Esophagus mucosa (tissue), 1 donor: ENCODE measurements around the gene TMEM247. TPM values are rescaled to one million over a fixed set of nuclear protein-coding genes. Genes with fewer than 3 reads are reported as not detected.

Experiments
- ATAC-seq: fragments of 200-7000 bp; cut with Tn5 transposase; one replicate; pipeline ENCODE4 v1.9.1; 2020
- total RNA-seq: library from RNA; stranded (reverse); gene quantifications from one replicate; pipeline ENCODE4 v1.2.4, GENCODE V29; 2023
- donor health status: DM: yes; HTN: yes; CAD: no.

Gene TMEM247
- total RNA-seq = not detected

DNA sequence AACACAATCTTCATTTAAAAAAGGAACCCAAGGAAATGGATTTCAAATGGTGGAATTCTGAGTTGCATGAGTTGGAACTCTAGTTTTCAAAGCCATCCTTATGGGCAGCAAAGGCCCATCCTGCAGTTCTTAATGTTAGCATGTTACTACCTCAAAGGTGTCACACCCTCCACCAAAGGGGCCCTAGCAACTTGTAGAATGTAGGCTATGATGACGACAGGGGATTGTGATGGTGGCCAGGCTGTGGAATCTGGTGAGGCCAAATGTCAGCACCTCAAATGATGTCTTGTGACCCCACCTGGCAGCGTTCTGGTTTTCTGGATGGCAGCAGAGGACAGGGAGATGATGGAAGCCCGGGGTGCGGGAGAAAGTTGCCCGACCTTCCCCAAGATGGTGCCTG lies at the start of gene TMEM247:
Gene TMEM247 (plus strand): TSS at position 301 of the 400 bp plus-strand sequence.
- no peak for ATAC-seq

DNA sequence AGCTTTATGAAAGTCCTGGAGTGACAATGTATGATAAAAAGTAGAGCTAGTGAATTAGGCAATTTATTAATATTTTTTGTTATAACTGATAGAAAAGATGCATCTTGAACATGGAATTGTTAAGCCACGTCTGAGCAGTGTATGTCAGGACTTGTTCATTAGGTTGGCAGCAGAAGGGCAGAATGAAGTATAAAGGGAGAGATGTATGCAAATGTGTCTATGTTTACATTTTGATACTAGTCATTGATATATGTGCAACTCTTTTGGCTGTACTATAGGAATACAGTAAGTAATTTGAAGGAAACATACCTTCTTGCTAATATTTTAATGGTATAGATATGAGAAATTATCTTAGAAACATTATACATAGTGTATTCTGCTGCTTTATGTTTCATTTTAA lies 49.0 kb upstream of the TMEM247 start:
- ATAC-seq = no peak

DNA sequence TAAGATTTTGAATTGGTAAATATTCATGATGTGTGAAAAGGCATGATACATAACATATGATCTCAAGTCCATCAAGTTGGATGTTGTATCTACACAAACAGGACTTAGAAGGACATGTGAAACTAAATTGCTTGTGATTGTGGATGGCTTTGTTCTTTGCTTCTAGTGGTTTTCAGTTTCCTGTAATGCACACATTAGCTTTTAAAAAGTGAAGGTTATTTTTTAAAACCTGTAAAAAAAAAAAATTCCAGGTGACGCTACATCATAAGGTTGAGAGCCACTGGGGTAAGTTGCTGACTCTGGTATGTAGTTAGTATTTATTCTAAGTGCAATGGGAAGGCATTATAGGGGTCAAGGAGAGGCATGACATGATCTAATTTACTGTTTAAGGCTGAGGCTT lies 48.4 kb upstream of the TMEM247 start:
- no peak for ATAC-seq

DNA sequence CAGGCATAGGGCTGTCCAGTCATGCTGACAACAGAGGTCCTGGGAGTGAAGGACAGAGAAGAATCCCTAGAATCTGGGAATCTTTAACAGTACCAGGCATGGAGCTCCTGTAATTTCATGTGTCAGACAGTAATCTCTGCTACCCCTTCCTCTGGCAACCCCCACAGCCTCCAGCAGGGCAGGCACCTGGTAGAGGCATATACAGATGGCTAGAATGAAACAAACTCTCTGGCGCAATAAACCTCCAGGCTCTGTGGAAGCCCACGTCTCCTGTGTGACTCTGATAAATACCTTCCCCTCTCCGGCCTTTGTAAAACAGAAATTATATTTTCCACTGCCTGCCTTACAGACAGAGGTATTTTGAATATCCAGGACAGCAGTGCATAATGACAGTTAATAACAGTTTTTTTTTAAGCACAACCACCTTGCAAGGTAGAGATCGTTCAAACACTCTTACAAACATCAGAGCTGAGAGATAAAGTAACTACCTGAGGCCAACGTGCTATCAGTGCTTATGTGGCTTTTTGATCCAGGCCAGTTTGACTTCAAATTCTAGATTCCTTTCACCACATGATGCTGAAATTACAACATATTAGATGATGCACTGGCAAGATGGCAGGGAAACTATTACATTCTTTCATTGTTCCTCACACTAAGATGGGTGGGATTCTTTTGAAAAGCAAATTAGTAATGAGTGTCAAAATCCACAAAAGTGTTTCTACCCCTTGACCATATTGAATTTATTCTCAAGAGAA lies 47.7 kb upstream of the TMEM247 start:
- ATAC-seq = no peak

DNA sequence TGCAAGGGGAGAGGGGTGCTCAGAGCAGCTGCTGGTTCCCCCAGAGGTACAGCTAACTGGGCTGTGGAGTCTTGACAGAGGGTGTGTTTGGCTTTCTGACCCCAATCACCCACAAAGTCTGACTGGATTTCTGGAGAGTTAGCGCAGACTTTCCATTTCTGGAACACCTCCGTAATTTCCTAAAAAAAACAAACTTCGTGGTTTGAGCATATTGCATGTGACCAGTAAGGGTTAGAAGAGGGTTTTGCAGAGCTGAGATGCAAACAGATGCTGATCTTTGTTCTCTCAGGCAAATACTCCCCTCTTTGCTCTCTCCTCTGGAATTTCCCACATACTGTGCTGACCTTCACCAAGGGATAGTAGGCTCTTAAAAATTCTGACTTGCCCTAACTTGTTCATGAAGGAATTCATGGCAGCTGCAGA lies 44.5 kb upstream of the TMEM247 start:
- ATAC-seq = no peak

DNA sequence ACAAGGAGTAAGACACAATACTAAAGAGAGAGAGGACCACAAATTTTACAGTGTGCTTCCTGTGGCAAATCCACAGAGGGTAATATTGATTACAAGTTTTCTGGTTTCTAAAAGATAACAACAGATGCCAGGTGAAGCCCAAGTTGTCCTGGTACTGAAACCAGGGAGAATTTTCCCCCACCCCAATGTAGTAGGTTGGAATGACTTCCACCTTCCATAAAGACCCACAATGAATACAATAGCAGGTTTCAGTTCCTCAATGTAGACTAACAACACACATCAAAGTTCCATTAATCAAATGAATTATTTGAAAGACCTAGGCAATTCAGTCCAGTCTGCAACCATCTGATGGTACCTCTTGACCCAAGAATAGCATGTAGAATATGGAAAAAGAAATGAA lies 44.0 kb upstream of the TMEM247 start:
- no peak for ATAC-seq

DNA sequence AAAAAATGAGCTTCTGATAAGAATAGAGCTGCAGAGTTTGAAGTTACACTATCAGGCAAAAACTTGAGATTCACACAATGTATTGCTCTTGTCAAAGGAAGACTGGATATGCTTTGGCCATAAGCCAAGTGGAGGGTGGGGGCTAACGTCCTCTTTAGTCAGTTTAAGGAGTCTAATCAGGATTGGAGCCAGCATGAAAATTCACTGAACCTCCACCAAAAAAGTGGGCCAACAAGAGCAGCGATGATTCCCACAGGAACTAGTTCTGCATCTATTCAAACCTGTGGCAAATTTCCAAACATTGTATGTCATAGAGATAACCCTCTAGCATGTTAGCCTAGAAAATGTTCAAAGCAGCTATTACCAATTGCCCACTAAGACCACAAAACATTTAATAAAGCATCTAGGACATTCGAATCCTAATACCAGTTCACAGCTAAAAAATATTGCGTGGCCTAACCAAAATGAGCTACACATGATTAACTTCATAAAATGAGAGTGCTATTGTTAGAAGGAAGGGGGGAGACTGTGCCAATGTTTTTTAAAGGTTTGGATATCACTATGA lies 43.5 kb upstream of the TMEM247 start:
- no peak for ATAC-seq

DNA sequence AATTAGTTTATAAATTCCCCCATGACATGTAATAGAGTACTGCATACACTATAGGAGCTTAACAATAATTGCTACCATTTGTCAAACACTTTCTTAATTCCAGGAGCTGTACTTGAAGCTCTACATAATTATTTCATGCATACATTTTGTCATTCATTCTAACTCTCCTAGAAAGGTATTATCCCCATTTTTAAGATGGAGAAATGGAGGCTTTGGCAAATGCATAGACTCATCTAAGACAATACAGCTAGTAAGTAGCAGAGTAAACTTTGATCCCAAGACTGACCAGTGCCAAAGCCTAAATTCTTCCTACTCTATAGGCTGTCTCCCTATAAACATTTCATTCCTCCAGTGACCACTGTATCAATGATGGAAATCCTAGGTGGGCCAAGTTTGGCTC lies 42.6 kb upstream of the TMEM247 start:
- no peak for ATAC-seq

DNA sequence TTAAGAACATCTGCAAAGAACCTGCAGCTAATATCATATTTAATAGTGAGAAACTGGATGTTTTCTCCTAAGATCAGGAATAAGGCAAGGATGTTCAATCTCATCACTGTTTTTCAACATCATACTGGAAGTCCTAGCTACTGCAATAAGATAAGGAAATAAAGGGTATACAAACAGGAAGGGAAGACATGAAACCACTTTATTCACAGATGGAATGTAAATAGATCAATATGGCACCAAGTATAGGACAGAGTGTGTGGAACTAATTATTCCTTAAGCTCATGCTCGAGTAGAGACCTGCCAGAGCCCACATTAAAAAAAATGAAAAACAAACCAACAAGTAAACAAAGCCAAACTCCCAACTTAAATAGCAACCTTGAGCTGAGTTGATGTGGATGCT lies 41.3 kb upstream of the TMEM247 start:
- ATAC-seq = no peak

DNA sequence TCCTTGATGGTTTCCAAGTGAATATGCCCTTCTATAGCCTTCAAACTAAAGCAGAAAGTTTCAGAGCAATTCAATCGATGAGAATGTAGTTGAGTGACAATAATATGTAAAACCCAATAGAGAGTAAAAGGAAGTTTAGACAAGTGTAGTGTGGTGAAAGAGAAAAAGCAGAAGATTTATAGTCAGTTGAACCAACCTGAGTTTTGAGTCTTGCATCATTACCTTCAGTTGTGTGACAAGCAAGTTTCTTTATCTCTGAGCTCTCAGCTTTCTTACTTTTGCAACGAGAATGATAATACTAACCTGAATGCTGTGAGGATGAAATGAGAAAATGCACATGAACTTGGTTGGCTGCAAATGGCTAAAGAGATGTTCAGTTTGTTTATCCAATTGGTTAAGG lies 40.6 kb upstream of the TMEM247 start:
- ATAC-seq = no peak

DNA sequence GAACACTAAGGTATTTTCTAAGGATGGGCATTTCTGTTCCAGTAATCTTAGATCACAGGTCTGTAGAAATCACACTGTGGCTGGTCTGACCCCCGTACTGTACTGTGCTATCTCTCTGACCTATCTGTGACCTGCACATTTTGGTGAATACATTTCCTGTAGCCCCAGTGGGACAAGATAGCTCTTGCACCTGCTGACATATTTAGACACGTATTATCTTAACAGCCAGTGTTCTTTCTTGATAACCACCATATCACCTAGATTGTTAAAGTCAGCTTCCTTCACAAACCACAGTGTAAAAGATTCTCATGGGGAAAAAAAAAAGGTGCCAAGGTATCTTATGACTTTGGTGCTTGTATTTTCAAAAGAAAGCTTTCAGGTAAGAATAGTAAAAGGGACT lies 39.8 kb upstream of the TMEM247 start:
- ATAC-seq = no peak

DNA sequence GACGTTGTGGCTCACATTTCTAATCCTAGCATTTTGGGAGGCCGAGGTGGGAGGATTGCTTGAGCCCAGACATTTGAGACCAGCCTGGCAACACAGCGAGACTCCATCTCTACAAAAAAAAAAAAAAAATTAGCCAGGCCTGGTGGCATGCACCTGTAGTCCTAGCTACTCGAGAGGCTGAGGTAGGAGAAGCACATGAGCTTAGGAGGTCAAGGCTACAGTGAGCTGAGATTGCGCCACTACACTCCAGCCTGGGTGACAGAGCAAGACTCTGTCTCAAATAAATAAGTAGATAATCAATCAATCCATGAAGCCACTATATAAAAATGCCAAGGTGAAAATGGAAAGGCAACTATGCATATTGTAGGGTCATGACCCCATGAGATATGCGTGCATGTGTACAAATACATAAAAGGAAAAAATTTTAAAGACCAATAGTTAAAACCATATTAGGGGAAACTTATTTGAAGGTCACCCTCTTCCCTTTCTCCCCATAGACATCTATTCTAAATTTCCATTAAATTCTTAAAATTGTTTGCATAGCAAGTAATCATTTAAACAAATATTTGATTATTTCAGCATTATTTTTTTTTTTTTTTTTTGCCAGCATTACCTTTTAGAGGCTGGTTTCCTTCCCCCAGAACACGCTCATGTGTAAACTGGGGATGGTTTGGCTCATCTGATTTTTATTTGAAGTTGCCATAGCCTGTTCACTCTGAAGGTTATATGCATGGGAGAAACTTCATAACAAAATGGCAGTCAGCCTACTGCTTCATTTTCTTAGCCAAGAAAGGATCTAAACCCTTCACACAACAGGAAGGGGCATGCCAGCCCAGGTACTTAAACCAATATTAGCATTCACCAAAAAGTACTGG lies 37.3 kb upstream of the TMEM247 start:
- no peak for ATAC-seq

DNA sequence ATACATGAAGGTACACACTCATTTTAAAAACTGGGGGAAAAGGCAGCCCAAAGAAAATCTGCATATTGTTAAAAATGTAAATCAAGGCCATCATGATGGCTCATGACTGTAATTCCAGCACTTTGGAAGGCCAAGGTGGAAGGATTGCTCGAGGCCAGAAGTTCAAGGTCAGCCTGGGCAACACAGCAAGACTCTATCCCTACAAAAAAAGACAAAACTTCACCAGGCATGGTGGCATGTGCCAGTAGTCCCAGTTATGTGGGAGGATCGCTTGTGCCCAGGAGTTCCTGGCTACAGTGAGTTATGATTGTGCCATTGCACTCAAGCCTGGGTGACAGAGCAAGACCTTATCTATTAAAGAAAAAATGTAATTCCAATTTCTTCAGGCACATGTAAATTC lies 34.6 kb upstream of the TMEM247 start:
- ATAC-seq = no peak

DNA sequence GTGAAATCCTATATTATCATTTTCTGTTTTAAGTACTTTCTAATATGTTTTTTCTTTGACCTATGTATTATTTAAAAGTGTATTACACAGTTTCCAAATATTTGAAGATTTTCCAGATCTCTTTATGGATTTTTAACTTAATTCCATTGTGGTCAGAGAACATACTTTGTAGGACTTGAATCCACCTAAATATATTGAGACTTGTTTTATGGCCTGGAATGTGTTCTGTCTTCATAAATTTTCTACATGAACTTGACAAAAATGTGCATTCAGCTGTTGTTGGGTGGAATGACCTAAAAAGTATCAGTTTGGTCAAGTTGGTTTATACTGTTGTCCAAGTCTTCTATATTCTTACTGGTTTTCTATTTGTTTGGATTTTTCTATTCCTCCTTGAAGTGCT lies 33.8 kb upstream of the TMEM247 start:
- ATAC-seq = no peak

DNA sequence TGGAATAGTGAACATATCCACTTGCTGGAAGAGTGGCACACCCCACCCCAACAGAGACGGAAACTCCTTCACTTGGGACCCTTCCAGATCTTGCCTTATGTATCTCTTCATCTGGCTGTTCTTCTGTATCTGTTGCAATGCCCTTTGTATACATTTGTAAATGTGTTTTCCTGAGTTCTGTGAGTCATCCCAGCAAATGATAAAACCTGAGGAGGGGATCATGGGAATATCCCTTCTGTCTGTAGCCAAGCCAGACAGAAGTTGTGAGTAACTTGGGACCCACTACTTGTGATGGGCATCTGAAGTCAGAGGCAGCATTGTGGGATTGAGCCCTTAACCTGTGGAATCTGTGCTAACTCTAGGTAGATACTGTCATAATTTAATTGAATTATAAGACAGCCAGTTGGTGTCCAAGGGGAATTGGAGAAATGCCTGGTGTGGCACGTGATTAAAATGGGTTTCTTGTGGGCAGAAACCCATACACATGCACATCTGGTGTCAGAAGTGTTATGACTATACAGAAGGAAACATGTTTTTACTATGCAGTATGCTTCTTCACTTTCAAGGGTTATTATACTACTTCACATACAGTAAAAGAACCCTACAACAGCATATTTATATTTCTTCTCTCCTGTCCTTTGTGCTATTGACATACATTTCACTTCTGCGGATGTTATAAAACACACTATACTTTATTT lies 32.3 kb upstream of the TMEM247 start:
- no peak for ATAC-seq

DNA sequence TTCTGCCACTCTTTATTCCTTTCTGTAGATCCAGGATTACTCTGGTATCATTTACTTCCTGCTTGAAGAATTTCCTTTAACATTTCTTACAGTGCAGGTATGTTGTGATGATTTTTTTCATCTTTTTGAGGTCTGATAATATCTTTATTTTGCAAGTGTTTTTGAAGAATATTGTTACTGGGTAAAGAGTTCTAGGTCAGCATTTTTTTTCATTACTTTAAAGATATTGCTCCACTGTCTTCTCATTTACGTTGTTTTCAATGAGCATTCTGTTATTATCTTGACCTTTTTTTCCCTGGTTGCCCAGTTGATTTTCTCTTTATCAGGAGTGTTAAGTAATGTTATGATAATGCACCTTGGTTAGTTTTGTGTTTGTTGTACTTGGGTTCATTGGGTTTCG lies 31.7 kb upstream of the TMEM247 start:
- no peak for ATAC-seq

DNA sequence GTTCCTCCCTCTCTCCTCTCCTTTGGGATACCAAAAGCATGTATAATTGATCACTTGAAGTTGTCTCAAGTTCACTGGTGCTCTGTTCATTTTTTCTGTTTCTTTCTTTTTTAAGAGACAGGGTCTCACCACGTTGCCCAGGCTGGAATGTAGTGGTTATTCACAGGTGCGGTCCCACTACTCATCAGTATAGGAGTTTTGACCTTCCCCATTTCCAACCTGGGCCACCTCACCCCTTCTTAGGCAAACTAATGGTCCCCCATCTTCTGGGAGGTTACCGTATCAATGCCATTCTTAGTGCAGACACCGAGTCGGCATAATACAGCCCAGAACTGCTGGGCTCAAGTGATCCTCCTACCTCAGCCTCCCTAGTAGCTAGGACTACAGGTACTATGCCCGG lies 31.3 kb upstream of the TMEM247 start:
- no peak for ATAC-seq

DNA sequence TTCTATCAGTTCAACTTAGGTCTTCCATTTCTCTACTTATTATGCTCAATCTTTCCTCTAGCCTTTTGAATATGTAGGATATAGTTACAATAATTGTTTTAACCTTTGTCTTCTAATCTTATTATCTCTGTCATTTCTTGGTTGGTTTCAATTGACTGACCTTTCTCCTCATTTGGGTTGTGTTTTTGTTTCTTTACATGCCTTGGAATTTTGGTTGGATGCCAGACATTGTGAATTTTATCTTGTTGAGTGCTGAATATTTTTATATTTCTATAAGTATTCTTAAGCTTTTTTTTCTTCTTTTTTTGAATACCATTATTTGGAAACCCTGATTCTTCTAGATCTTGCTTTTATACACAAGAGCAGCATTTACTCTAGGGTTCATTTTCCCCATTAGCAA lies 30.7 kb upstream of the TMEM247 start:
- ATAC-seq = no peak

DNA sequence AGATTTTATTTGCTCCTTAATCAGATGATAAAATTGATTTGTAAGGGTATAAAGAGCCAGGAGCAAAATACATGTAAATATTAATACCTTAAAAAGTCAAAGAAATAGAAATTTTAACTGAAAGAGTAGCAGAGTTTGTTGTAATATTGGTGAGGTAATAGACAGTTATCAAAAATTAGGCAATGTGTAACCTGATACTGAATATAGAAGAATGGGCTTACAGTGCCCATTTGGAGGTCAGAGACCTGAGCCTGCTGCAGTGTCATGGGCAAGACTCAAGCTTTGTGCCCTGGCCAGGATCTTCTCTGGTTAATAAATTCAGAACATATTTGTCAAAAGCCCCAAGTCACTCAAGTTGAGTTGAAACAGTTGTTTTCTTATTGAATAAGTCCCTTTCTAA lies 29.7 kb upstream of the TMEM247 start:
- ATAC-seq = no peak

DNA sequence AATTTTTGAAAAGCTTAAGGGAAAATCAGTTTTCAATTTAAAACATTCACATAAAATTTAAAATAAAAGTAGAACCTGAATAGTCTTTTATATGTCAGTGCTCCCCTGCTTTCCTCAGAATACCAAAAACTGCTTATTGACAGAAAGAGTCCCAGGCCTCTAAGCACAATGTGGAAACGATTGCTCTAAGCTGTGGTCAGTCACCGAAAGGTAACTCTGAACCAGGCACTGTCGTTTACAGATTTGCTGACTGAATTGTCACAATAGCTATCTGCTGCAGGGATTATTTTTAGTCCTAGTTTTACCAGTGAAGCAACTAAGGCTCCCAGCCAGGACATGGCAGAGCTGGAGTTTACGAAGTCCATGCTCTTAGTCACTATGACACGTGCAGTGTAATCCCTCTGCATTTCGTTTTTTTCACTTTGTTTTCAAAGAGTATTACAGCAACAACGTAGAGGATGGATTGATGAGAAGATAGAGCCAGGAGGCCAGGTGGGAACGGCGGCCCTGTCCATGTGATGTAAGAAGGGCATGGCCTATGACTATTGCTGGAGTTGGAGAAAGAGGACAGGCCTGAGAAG lies 28.1 kb upstream of the TMEM247 start:
- ATAC-seq = peak; percentile 90

DNA sequence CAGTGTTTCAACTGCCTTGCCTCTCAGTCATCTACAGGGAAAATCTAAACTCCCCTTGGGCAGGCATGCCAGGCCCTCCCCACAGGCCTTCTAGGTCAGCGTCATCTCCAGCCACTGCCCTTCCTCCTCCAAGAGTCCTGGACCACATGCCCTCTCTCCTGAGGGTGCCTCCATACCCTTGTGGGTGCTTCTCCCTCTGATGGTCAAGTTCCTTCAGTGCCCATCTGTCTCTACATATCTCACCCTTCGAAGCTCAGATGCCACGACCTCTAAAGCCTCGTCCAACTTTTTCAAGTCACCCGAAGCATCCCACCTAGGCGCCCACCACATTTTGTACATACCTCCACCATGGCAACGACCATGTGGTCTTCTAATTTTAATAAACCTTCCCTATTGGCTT lies 22.6 kb upstream of the TMEM247 start:
- no peak for ATAC-seq

DNA sequence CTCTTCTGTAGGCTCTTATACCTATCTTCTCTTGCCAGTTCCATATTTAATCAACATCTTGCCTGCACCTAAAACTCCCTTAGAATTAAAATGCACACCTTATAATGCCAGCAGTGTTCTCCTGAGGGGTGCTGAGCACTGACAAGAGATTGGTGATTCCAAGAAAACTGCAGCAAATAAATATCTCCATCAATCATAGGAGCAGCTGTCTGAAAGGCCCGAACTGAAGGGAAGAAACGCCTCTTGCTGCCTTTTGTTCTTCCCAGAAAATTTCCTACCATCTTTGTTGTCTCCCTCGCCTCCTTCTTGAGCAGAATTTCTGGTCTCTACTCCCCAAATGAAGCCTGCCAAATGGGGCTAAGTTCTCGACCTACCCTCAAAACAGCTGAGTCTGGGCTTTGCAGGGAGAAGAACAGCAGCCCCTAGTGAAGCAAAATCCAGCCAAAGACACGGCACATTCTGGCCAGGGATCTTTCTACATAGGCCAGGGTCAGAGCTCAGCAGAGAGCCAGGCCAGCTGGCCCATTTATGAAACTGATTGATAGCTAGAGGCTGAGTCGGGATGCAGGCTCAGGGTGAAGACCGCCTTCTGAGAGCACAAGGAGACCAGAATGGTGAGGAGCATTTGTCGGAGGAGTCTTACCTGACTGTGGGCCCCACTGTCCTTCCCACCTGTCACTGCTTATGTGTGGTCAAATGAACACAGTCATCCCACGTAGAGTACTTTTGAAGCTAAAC lies 20.4 kb upstream of the TMEM247 start:
- no peak for ATAC-seq
